Neural cell (in vitro differentiated cells): Measurements from ENCODE around the gene PVALB. TPM values are rescaled to one million over a fixed set of nuclear protein-coding genes. Genes with fewer than 3 reads are reported as not detected.

Experiments
- H2AFZ ChIP-seq: fragments of 200-600, 300-800 bp; sonication (generic), shearing (Covaris generic); 2 replicates; pipeline ENCODE4 v1.6.0; 2014; ENCODE audit warnings: low read depth, mild to moderate bottlenecking, antibody characterized with exemption, low read length, moderate library complexity
- H3F3A ChIP-seq: fragments of 200-600 bp; shearing (Covaris generic); 2 replicates; pipeline ENCODE4 v1.6.1; 2016; ENCODE audit warnings: mild to moderate bottlenecking, moderate library complexity, mixed read lengths, antibody characterized with exemption, low read length; ENCODE audit not compliant: insufficient read depth, poor library complexity, severe bottlenecking
- H3K27ac ChIP-seq: fragments of 200-600, 300-800 bp; sonication (generic), shearing (Covaris generic); 2 replicates; pipeline ENCODE4 v1.5.1; 2014; ENCODE audit warnings: mild to moderate bottlenecking, low read length, moderate library complexity
- H3K27me3 ChIP-seq: fragments of 300-800, 200-600 bp; sonication (generic), shearing (Covaris generic); 2 replicates; pipeline ENCODE4 v1.6.0; 2014; ENCODE audit warnings: mild to moderate bottlenecking, low read depth, low read length, moderate library complexity; ENCODE audit not compliant: insufficient read depth
- H3K36me3 ChIP-seq: fragments of 300-800, 200-600 bp; sonication (generic), shearing (Covaris generic); 2 replicates; pipeline ENCODE4 v1.5.1; 2014; ENCODE audit warnings: mild to moderate bottlenecking, antibody characterized with exemption, low read length, moderate library complexity; ENCODE audit not compliant: insufficient read depth
- H3K4me2 ChIP-seq: fragments of 300-800, 200-600 bp; sonication (generic), shearing (Covaris generic); 2 replicates; pipeline ENCODE4 v1.6.0; 2014; ENCODE audit warnings: mild to moderate bottlenecking, low read length
- H3K4me3 ChIP-seq: fragments of 300-800, 200-600 bp; sonication (generic), shearing (Covaris generic); 2 replicates; pipeline ENCODE4 v1.5.1; 2014; ENCODE audit warnings: mild to moderate bottlenecking, low read length, moderate library complexity
- H3K79me2 ChIP-seq: fragments of 200-600 bp; shearing (Covaris generic); replicated peaks from 2 replicates; pipeline ENCODE4 v1.6.0; 2014; ENCODE audit warnings: mild to moderate bottlenecking, low read length, moderate library complexity; ENCODE audit not compliant: insufficient read depth
- H3K9ac ChIP-seq: fragments of 300-800, 200-600 bp; sonication (generic), shearing (Covaris generic); 2 replicates; pipeline ENCODE4 v1.6.1; 2016; ENCODE audit warnings: mild to moderate bottlenecking, low read length, mixed read lengths
- H3K9me2 ChIP-seq: fragments of 200-600 bp; shearing (Covaris generic); 2 replicates; pipeline ENCODE4 v1.6.1; 2016; ENCODE audit warnings: mild to moderate bottlenecking, low read length, mixed read lengths; ENCODE audit not compliant: insufficient read depth
- H3K9me3 ChIP-seq: fragments of 200-600, 300-800 bp; sonication (generic), shearing (Covaris generic); 2 replicates; pipeline ENCODE4 v1.6.1; 2016; ENCODE audit warnings: mild to moderate bottlenecking, mixed run types, low read length, moderate library complexity, mixed read lengths
- H4K20me1 ChIP-seq: fragments of 200-600 bp; shearing (Covaris generic); 2 replicates; pipeline ENCODE4 v1.6.1; 2016; ENCODE audit warnings: mild to moderate bottlenecking, mixed run types; ENCODE audit not compliant: insufficient read depth
- EP300 ChIP-seq: fragments of 450-650 bp; conservative IDR thresholded peaks from 2 replicates; pipeline ENCODE4 v1.6.1; 2014; ENCODE audit warnings: antibody characterized with exemption, mild to moderate bottlenecking, moderate library complexity; ENCODE audit not compliant: poor library complexity, severe bottlenecking
- EZH2 ChIP-seq: fragments of 200-600, 300-800 bp; shearing (Covaris generic), sonication (generic); IDR thresholded peaks from 2 replicates; pipeline ENCODE4 v1.6.1; 2014; ENCODE audit warnings: antibody characterized with exemption, low read length, borderline replicate concordance, mild to moderate bottlenecking; ENCODE audit not compliant: insufficient read depth, poor library complexity, severe bottlenecking
- MXI1 ChIP-seq: fragments of 450-650 bp; conservative IDR thresholded peaks from 2 replicates; pipeline ENCODE4 v1.6.1; 2014; ENCODE audit warnings: antibody characterized with exemption, mild to moderate bottlenecking; ENCODE audit not compliant: poor library complexity, severe bottlenecking
- POLR2AphosphoS5 ChIP-seq: IDR thresholded peaks from 2 replicates; pipeline ENCODE4 v1.6.1; 2012
- RAD21 ChIP-seq: fragments of 450-650 bp; conservative IDR thresholded peaks from 2 replicates; pipeline ENCODE4 v1.6.1; 2014; ENCODE audit warnings: antibody characterized with exemption, mild to moderate bottlenecking, moderate library complexity
- SMC3 ChIP-seq: fragments of 450-650 bp; conservative IDR thresholded peaks from 2 replicates; pipeline ENCODE4 v1.6.1; 2014; ENCODE audit warnings: antibody characterized with exemption, mild to moderate bottlenecking, moderate library complexity; ENCODE audit not compliant: poor library complexity
- TAF1 ChIP-seq: IDR thresholded peaks from 2 replicates; pipeline ENCODE4 v1.6.1; 2012; ENCODE audit warnings: low read depth
- polyA plus RNA-seq: library from polyadenylated mRNA; depleted of rRNA; stranded (reverse); fragments of >200 nt; gene quantifications from 2 replicates; pipeline ENCODE4 v1.2.3, GENCODE V29; 2014
- TF ChIP-seq, protein P1 (sequence below): IDR thresholded peaks from 2 replicates; pipeline ENCODE4 v1.6.1; 2012; ENCODE audit warnings: borderline replicate concordance
- TF ChIP-seq, protein P2 (sequence below): fragments of 450-650 bp; IDR thresholded peaks from 2 replicates; pipeline ENCODE4 v1.5.1; 2014; ENCODE audit warnings: antibody characterized with exemption, mild to moderate bottlenecking, moderate library complexity; ENCODE audit not compliant: poor library complexity, severe bottlenecking

Gene PVALB
- polyA plus RNA-seq, 1 donor from 2014 or later: not detected

DNA sequence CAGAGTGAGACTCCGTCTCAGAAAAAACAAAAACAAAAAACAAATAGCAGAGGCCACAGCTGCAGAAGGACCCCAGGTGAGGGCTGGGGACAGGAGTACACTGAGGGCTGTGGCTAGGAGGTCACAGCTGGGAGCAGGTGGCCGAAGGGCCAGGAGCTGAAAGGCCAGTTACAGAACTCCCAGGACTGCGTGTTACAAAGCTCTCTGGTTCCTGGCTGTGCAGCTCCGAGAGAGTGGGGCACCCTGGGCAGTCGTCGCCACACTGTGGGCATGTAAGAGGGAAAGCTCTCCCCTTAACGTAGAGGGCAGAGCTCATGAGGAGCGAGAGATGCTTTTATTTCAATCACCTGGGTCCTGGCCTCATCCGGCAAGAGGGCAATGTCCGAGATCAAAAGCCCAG lies 33.8 kb upstream of the PVALB start:
- Histone ChIP-seq H3K9ac (no peak overlapping the region), H3K9me3 (no peaks in the 10 kb centered on the region), H3K4me2 (no peak overlapping the region), H3K9me2 (no peaks in the 10 kb centered on the region), H2AFZ (no peak overlapping the region), H3K4me3 (no peak overlapping the region), H4K20me1 (no peaks in the 10 kb centered on the region), H3K79me2 (no peaks in the 10 kb centered on the region), H3K27ac (no peak overlapping the region), H3F3A (no peaks in the 10 kb centered on the region), H3K36me3 (no peaks in the 10 kb centered on the region), H3K27me3 (no peaks in the 10 kb centered on the region)
- TF ChIP-seq POLR2AphosphoS5 (no peak), EP300 (no peak), MXI1 (no peak)

DNA sequence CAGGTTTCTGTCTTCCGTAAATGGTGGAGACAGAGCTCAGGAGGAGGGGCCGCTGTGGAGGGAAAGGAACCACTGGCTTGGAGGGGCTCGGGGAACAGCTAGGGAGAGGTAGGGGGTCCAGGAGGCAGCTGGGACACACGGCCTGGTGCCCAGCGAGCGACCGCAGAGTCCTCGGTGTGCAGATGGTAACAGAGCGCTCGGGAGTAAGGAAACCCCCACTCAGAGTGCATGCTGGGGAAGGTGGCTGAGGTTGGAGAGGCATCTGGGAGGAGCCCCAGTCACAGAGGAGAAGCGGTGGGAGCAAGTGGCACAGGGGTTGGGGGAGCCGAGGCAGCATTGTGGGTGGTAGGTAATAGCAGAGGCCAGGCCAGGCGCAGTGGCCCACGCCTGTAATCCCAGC lies 33.2 kb upstream of the PVALB start:
- Histone ChIP-seq H3K27me3 (no peaks in the 10 kb centered on the region), H3F3A (no peaks in the 10 kb centered on the region), H4K20me1 (no peaks in the 10 kb centered on the region), H3K4me2 (no peak overlapping the region), H3K27ac (no peak overlapping the region), H3K36me3 (no peaks in the 10 kb centered on the region), H3K4me3 (no peak overlapping the region), H3K9ac (no peak overlapping the region), H3K79me2 (no peaks in the 10 kb centered on the region), H2AFZ (no peak overlapping the region), H3K9me2 (no peaks in the 10 kb centered on the region), H3K9me3 (no peaks in the 10 kb centered on the region)
- TF ChIP-seq, protein P1, sequence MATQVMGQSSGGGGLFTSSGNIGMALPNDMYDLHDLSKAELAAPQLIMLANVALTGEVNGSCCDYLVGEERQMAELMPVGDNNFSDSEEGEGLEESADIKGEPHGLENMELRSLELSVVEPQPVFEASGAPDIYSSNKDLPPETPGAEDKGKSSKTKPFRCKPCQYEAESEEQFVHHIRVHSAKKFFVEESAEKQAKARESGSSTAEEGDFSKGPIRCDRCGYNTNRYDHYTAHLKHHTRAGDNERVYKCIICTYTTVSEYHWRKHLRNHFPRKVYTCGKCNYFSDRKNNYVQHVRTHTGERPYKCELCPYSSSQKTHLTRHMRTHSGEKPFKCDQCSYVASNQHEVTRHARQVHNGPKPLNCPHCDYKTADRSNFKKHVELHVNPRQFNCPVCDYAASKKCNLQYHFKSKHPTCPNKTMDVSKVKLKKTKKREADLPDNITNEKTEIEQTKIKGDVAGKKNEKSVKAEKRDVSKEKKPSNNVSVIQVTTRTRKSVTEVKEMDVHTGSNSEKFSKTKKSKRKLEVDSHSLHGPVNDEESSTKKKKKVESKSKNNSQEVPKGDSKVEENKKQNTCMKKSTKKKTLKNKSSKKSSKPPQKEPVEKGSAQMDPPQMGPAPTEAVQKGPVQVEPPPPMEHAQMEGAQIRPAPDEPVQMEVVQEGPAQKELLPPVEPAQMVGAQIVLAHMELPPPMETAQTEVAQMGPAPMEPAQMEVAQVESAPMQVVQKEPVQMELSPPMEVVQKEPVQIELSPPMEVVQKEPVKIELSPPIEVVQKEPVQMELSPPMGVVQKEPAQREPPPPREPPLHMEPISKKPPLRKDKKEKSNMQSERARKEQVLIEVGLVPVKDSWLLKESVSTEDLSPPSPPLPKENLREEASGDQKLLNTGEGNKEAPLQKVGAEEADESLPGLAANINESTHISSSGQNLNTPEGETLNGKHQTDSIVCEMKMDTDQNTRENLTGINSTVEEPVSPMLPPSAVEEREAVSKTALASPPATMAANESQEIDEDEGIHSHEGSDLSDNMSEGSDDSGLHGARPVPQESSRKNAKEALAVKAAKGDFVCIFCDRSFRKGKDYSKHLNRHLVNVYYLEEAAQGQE: no peak
- TF ChIP-seq MXI1 (no peak), EP300 (no peak), EZH2 (no peak), TAF1 (no peak), SMC3 (no peak), RAD21 (no peak), POLR2AphosphoS5 (no peak)
- TF ChIP-seq, protein P2, sequence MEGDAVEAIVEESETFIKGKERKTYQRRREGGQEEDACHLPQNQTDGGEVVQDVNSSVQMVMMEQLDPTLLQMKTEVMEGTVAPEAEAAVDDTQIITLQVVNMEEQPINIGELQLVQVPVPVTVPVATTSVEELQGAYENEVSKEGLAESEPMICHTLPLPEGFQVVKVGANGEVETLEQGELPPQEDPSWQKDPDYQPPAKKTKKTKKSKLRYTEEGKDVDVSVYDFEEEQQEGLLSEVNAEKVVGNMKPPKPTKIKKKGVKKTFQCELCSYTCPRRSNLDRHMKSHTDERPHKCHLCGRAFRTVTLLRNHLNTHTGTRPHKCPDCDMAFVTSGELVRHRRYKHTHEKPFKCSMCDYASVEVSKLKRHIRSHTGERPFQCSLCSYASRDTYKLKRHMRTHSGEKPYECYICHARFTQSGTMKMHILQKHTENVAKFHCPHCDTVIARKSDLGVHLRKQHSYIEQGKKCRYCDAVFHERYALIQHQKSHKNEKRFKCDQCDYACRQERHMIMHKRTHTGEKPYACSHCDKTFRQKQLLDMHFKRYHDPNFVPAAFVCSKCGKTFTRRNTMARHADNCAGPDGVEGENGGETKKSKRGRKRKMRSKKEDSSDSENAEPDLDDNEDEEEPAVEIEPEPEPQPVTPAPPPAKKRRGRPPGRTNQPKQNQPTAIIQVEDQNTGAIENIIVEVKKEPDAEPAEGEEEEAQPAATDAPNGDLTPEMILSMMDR: no peak

DNA sequence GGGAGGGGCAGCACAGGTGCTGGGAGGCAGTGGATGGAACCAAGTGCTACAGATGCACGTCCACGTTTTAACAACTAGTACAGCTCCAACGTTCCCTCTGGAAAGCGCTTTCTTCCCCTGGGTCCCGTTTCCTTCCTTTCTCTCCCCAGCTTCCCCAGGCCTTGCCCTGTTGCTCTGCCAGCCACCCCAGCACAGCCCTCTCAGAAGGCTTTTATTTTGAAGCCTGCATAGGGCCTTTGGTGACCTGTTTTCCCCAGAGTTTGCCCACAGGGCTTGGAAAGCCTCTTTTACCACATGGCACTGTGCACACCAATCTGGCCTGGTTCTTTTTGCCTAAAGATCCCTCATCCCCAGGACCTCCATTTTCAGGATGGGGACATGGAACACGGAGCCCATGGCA lies 30.1 kb upstream of the PVALB start:
- Histone ChIP-seq H3K36me3 (no peaks in the 10 kb centered on the region), H3K4me2 (no peak overlapping the region), H3K9me2 (no peaks in the 10 kb centered on the region), H3K4me3 (no peak overlapping the region), H3K9ac (no peak overlapping the region), H3K27me3 (no peaks in the 10 kb centered on the region), H3K9me3 (no peaks in the 10 kb centered on the region), H3K79me2 (no peaks in the 10 kb centered on the region), H3K27ac (no peak overlapping the region), H2AFZ (no peak overlapping the region), H4K20me1 (no peaks in the 10 kb centered on the region), H3F3A (no peaks in the 10 kb centered on the region)
- TF ChIP-seq EP300: no peak
